ENCODE measurements around the gene COPG2.

COPG2 gene

DNA sequence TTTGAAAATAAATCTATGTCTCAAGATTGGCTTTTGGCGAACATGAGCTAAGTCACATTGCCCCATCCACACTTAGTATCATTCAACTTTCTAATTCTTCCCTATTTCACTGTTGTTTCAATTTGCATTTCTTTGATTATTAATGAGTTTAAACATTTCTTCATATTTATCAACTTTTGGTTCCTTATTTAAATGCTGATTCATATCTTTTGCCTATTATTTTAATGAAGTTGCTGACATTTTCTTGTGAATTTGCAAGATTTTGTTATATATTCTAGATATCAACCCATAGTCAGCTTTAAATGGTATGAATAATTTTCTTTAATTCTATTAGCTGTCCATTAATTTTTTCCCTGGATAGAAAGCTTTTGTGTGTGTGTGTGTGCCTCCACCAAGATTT lies 32.2 kb upstream of the COPG2 start:
- H3K4me2 ChIP-seq (ENCODE audit: low read length) = no peak overlapping the region
- no peaks in the 10 kb centered on the region for H4K20me1 ChIP-seq (ENCODE audit: control insufficient read depth, insufficient read depth, low read depth, low read length)
- TF ChIP-seq EZH2phosphoT487 (IDR thresholded peaks at IDR 0.05; ENCODE audit: borderline replicate concordance, low read length) = no peak
- TF ChIP-seq, protein P1, sequence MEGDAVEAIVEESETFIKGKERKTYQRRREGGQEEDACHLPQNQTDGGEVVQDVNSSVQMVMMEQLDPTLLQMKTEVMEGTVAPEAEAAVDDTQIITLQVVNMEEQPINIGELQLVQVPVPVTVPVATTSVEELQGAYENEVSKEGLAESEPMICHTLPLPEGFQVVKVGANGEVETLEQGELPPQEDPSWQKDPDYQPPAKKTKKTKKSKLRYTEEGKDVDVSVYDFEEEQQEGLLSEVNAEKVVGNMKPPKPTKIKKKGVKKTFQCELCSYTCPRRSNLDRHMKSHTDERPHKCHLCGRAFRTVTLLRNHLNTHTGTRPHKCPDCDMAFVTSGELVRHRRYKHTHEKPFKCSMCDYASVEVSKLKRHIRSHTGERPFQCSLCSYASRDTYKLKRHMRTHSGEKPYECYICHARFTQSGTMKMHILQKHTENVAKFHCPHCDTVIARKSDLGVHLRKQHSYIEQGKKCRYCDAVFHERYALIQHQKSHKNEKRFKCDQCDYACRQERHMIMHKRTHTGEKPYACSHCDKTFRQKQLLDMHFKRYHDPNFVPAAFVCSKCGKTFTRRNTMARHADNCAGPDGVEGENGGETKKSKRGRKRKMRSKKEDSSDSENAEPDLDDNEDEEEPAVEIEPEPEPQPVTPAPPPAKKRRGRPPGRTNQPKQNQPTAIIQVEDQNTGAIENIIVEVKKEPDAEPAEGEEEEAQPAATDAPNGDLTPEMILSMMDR (IDR thresholded peaks at IDR 0.05; ENCODE audit: low read depth, low read length, poor library complexity, severe bottlenecking) = no peak
- no peaks in the 10 kb centered on the region for H3K79me2 ChIP-seq (ENCODE audit: control insufficient read depth, low read length)
- H3K9me3 ChIP-seq (ENCODE audit: control insufficient read depth, insufficient read depth, low read length) = no peaks in the 10 kb centered on the region
- H3F3A ChIP-seq (ENCODE audit: control insufficient read depth, insufficient read depth) = no peaks in the 10 kb centered on the region
- H3K4me3 ChIP-seq (ENCODE audit: low read length) = no peak overlapping the region
- no peaks in the 10 kb centered on the region for H3K4me1 ChIP-seq (ENCODE audit: control insufficient read depth, low read length)
- 0 out of 2 replicates have a peak, but pooled peaks cover 10% of the 10 kb centered on the region for H3K27me3 ChIP-seq (ENCODE audit: control insufficient read depth, low read length)
- no peaks in the 10 kb centered on the region for H3K9me2 ChIP-seq (replicated peaks; ENCODE audit: control insufficient read depth, low read length)
- H3K27ac ChIP-seq (ENCODE audit: low read depth, low read length) = no peak overlapping the region
- H3K36me3 ChIP-seq (ENCODE audit: control insufficient read depth, low read length) = no peaks in the 10 kb centered on the region

DNA sequence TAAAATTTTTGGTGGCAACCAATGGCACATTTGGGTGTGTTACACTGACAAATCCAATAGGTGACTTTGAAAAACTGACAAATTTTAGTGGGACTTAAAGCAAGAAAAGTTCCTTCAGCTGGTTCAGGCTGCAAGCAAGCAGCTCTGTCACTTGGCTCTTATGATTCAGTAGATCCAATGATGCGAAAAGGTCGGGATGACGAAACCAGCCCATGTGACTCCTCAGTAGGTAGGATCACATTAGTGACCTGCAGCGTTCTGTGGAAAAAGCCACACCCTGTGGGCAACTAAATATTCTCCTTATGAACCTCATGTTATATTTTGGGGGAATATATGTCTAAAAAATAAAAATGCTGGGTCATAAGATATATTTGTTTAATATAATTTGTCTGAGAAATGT lies 31.1 kb upstream of the COPG2 start:
- Histone ChIP-seq H3K79me2 (ENCODE audit: control insufficient read depth, low read length) (no peaks in the 10 kb centered on the region), H3K4me3 (ENCODE audit: low read length) (no peak overlapping the region), H3K27me3 (ENCODE audit: control insufficient read depth, low read length) (0 out of 2 replicates have a peak, but pooled peaks cover 10% of the 10 kb centered on the region), H3K27ac (ENCODE audit: low read depth, low read length) (no peak overlapping the region), H3K4me2 (ENCODE audit: low read length) (no peak overlapping the region), H3K9me3 (ENCODE audit: control insufficient read depth, insufficient read depth, low read length) (no peaks in the 10 kb centered on the region), H4K20me1 (ENCODE audit: control insufficient read depth, insufficient read depth, low read depth, low read length) (no peaks in the 10 kb centered on the region), H3K9me2 (replicated peaks; ENCODE audit: control insufficient read depth, low read length) (no peaks in the 10 kb centered on the region), H3F3A (ENCODE audit: control insufficient read depth, insufficient read depth) (no peaks in the 10 kb centered on the region), H3K4me1 (ENCODE audit: control insufficient read depth, low read length) (no peaks in the 10 kb centered on the region), H3K36me3 (ENCODE audit: control insufficient read depth, low read length) (no peaks in the 10 kb centered on the region)
- TF ChIP-seq, protein P1 (IDR thresholded peaks at IDR 0.05; ENCODE audit: low read depth, low read length, poor library complexity, severe bottlenecking) = no peak
- TF ChIP-seq EZH2phosphoT487 (IDR thresholded peaks at IDR 0.05; ENCODE audit: borderline replicate concordance, low read length) = no peak

GRCh38 chr7:130697820-130698219 lies 29.3 kb upstream of the COPG2 start:
- Histone ChIP-seq H3F3A (ENCODE audit: control insufficient read depth, insufficient read depth) (no peaks in the 10 kb centered on the region), H3K27ac (ENCODE audit: low read depth, low read length) (no peak overlapping the region), H3K4me2 (ENCODE audit: low read length) (no peak overlapping the region), H4K20me1 (ENCODE audit: control insufficient read depth, insufficient read depth, low read depth, low read length) (no peaks in the 10 kb centered on the region), H3K36me3 (ENCODE audit: control insufficient read depth, low read length) (no peaks in the 10 kb centered on the region), H3K9me2 (replicated peaks; ENCODE audit: control insufficient read depth, low read length) (no peaks in the 10 kb centered on the region), H3K27me3 (ENCODE audit: control insufficient read depth, low read length) (0 out of 2 replicates have a peak, but pooled peaks cover 10% of the 10 kb centered on the region), H3K4me3 (ENCODE audit: low read length) (no peak overlapping the region), H3K4me1 (ENCODE audit: control insufficient read depth, low read length) (no peaks in the 10 kb centered on the region), H3K9me3 (ENCODE audit: control insufficient read depth, insufficient read depth, low read length) (no peaks in the 10 kb centered on the region), H3K79me2 (ENCODE audit: control insufficient read depth, low read length) (no peaks in the 10 kb centered on the region)
- TF ChIP-seq, protein P1 (IDR thresholded peaks at IDR 0.05; ENCODE audit: low read depth, low read length, poor library complexity, severe bottlenecking) = no peak
- TF ChIP-seq EZH2phosphoT487 (IDR thresholded peaks at IDR 0.05; ENCODE audit: borderline replicate concordance, low read length) = no peak
